ENCODE data around the gene GDI2.
"Not testable (repeated sequence)": the region's sequence is repeated elsewhere in the genome, so short reads cannot be mapped to it uniquely, and the experiment has no call there.

GDI2 gene

DNA sequence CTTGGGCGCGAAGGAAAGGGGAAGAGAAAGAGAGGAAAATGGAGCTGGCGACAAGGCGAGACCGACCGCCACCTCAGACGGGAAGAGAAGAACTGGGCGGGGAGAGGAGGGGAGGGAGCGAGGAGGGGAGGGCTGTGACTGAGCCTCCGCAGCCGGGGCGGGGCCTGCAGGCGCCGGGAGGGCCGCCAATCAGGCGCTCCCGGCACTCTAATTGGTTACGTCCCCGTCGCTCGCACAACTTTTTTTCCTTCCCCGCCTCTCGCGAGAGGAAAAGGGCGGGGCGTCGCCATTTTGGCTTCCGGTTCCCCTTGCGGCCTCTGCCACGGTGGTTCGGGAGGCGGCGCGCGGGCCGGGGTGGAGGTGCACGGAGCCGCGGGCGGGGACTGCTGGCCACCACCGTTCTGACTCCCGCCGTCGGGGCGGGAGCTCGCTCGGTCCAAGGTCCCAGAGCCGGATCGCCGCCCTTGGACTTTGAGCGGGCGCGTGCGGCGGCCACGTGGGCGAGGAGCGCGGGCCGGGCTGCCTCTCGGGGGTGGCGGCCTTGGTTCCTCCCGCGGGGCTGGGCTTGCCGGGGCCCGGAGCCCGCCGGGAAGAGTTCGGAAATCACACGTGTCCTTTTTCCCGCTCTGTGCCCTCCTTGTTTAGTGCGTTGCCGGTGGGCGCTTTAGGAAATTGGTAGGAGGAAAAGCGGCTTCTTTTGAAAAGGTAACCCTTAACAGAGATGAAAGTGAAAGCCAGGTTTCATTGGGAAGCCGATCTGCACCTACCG, at the start of gene GDI2:
GDI2 (minus strand) TSS at position 94 of the 769 bp plus-strand sequence. CDS start 176 bp downstream, outside the sequence.
- DNase-seq (ENCODE audit: low read depth in 3 of 3), result peak; percentile 90 to 95 (median 92)

DNA sequence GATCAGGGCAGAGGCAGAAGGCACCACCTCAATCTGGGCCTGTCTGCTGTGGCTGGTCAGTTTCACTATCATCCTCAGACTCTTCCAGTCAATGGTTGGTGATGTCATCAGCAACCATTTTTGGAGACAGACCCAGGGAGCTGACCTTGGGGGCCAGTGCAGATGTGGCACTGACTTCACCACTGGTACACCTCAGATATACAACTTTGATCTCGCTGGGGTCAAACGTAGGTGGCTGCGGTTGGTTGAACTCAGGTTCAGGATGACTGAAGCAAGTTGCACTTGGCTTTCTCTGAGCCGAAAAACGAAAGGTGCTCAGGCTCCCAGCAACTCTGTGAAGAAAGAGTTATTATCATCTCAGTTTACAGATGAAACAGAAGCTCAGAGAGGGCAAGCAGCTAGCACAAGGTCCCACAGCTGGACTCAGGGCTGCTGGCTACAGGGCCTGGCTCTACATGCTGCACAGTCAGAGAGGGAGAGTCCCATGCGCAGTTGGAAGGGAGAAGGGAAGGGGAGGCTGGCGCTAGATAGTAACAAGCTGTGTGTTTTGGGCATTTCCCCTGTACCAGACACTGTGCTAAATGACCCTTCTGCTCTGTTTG, 49.2 kb upstream of the GDI2 start:
- no peak for DNase-seq (ENCODE audit: low read depth in 3 of 3)

GRCh38 chr10:5860066-5860465, 46.8 kb upstream of the GDI2 start:
- no peak for DNase-seq (ENCODE audit: low read depth in 3 of 3)

DNA sequence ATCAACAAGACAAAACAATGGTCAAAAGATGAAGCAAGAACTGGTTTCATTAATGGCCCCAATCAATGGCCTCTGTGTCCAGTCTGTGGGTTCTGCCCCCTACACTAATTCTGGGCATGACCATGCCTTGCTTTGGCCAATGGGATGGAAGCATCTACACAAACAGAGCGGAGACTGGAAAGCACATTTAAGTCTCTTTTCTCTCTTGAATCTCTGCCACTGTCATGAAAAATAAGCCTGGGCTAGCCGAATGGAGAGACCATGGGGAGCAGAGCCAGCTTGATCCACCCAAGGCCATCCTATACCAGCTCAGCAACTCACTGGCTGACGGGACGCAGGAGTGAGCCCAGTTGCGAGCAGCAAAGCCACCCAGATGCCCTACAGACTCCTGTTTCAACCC, 45.6 kb upstream of the GDI2 start:
- no peak for DNase-seq (ENCODE audit: low read depth in 3 of 3)

GRCh38 chr10:5856701-5857004, 43.4 kb upstream of the GDI2 start:
- DNase-seq (ENCODE audit: low read depth in 3 of 3), result no peak

GRCh38 chr10:5855979-5856700, 42.9 kb upstream of the GDI2 start:
- no peak for DNase-seq (ENCODE audit: low read depth in 3 of 3)

GRCh38 chr10:5854131-5854475, 40.9 kb upstream of the GDI2 start:
- no peak for DNase-seq (ENCODE audit: low read depth in 3 of 3)

- DNase-seq (ENCODE audit: low read depth in 3 of 3), result not testable (repeated sequence)
Measured at GRCh38 chr10:5846667-5847066, 33.4 kb upstream of the GDI2 start.

DNA sequence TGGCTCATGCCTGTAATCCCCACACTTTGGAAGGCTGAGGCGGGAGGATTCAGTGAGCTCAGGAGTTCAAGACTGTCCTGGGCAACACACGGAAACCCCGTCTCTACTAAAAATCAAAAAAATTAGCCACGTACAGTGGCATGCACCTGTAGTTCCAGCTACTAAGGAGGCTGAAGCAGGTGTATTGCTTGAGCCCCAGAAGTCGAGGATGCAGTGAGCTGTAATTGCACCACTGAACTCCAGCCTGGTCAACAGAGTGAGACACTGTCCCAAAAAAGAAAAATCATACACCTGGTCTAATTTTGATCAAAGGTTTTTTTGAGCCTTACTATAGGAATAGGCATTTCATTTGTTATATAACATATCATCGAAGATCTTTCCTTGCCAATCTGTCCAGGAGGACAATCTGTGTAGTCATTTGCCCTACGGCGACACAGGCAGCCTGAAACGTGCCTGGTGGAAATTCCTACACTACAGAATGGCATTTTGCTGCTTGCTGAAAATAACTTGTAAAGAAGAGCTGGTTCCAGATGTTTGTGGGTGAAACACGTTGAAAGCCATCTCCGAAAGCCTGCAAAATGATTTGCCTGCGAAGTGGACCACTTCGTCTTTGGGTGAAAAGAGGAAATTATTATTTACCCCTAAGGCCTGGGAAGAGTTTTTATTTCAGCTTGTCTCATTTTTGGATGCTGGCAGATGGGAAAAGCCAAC, 31.3 kb upstream of the GDI2 start:
- DNase-seq (ENCODE audit: low read depth in 3 of 3), result no peak

GRCh38 chr10:5843686-5844344, 30.6 kb upstream of the GDI2 start:
- no peak for DNase-seq (ENCODE audit: low read depth in 3 of 3)

- DNase-seq (ENCODE audit: low read depth in 3 of 3), result no peak
Measured at GRCh38 chr10:5841965-5842364, 28.7 kb upstream of the GDI2 start.

- no peak for DNase-seq (ENCODE audit: low read depth in 3 of 3)
Measured at GRCh38 chr10:5840314-5841307, 27.4 kb upstream of the GDI2 start.

DNA sequence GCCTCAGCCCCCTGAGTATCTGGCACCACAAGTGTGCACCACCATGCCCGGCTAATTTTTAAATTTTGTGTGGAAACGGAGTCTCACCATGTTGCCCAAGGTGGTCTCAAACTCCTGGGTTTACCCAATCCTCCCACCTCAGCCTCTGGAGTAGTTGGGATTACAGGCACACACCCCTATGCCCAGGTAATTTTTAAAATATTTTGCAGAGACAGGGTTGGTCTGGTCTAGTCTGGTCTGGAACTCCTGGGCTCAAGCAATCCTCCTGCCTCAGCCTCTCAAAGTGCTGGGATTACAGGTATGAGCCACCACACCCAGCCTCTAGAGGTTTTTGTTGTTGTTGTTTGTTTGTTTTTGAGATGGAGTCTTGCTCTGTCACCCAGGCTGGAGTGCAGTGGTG, 22.9 kb upstream of the GDI2 start:
- not testable (repeated sequence) for DNase-seq (ENCODE audit: low read depth in 3 of 3)

DNA sequence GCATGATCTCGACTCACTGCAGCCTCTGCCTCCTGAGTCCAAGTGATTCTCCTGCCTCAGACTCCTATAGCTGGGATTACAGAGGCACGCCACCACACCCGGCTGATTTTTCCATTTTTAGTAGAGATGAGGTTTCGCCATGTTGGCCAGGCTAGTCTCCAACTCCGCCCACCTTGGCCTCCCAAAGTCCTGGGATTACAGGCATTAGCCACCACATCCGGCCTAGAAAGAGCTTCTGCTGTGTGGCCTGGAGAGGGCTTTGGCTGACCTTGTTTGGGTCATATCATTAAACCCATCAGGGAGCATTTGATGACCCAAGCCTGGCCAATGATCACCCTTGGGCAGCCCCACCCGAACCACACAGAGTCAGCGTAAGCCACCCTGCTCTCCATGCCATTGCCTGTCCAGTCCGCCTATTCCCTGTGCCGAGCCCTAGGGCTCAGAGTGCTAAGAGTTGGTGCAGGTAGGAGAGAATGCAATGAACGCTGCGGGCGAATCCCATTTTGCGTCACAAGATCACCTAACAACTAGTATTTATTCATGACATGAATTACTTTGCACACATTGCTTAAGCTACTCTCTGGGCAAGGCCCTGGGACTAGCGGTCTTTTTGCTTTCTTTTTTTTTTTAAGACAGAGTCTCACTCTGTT, 22.3 kb upstream of the GDI2 start:
- no peak for DNase-seq (ENCODE audit: low read depth in 3 of 3)

- DNase-seq (ENCODE audit: low read depth in 3 of 3), result no peak
Measured at GRCh38 chr10:5833814-5834213, 20.6 kb upstream of the GDI2 start.

- DNase-seq (ENCODE audit: low read depth in 3 of 3), result no peak
Measured at GRCh38 chr10:5832946-5833345, 19.7 kb upstream of the GDI2 start.

DNA sequence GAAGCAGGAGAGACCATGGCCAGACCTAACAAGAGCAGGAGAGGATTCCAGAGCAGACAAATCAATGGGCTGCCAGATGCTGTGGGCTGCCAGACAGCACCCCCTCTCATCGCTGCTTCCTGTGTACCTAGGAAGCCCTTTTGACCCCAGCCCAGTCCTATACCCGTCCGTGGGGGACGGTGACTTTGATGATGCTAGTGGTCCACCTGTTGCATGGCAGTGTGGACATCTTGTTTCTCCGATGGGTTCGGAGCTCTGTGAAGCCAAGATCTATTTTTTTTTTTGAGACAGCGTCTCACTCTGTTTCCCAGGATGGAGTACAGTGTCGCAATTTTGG, 18.2 kb upstream of the GDI2 start:
- DNase-seq (ENCODE audit: low read depth in 3 of 3), result no peak

GRCh38 chr10:5830629-5831445, 17.6 kb upstream of the GDI2 start:
- DNase-seq (ENCODE audit: low read depth in 3 of 3), result no peak

- DNase-seq (ENCODE audit: low read depth in 3 of 3), result no peak
Measured at GRCh38 chr10:5829267-5829666, 16.0 kb upstream of the GDI2 start.
